HG02623 (cell line): Measurements from ENCODE around the gene SACS.
"Not testable (repeated sequence)": the region's sequence is repeated elsewhere in the genome, so short reads cannot be mapped to it uniquely, and the experiment has no call there.

Experiments used
- ATAC-seq: cut with Tn5 transposase; IDR thresholded peaks from one replicate; pipeline ENCODE4 v1.9.1; 2021; ENCODE audit warnings: moderate library complexity; ENCODE audit not compliant: unreplicated experiment

The SACS gene

DNA sequence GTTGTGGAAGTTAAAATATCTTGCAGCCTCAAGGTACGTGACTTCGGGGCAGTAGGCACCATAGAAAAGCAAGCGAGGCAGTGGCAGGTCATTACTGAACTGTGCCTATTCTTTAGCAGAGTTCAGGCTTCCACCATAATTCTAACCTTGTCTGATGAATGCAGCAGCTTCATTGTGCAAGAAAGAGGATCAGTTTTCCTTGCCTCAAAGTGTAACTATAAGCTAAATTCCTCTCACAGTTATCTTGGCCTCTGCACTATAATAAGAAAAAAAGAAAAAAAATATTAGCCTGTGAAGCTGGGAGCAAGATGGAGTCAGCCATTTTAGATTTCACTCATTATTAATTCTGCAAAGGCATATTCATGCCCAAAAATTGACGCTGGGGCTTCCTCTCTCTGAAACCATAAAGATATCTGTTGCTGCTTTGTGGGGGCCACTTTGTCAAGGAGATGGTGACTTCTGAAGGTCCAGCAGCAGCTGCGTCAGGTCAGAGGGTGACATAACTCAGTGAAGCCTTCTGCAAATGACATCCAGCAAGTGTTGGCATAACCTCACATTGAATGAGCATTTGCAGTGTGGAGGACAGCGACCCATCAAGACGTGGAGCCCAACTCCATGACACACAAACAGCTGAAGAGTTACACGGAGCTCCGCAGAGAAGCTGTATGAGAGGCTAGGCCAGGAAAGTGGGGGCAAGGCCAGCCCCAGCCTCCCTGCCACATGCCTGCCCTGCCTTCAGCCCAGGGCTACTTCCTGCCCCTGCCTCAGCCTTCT, 23.1 kb upstream of the SACS start:
- ATAC-seq: no peak

DNA sequence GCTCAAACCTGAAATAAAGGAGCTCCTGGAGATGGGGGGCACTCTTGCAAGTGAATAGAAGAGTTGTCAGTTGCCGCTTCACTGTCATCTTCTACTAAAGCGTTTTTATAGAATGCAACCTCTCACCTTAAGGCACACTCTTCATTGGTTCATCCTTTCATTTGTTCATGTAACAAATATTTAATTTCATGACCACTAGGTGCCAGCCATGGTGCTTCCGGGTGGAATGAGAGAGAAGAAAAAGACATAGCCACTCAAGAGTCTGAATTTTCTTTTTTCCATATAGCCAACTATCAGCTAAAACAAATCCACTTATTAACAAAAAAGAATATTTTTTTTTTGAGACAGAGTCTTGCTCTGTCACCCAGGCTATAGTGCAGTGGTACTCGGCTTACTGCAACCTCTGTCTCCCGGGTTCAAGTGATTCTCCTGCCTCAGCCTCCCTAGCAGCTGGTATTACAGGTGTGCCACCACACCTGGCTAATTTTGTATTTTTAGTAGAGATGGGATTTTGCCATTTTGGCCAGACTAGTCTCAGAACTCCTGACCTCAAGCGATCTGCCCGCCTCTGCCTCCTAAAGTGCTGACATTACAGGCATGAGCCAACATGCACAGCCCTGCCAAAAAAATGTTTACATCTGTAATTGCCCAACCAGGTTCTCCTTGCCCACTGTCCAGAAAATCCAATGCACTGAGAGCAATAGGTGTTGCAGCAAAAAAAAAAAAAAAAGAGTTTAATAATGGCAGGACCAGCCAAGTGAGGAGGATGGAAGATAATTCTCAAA, 22.1 kb upstream of the SACS start:
- no peak for ATAC-seq

- ATAC-seq: no peak
Observed at GRCh38 chr13:23453132-23453531, 19.6 kb upstream of the SACS start.

- ATAC-seq: no peak
Observed at GRCh38 chr13:23450340-23451046, 17.0 kb upstream of the SACS start.

GRCh38 chr13:23449398-23450162, 16.1 kb upstream of the SACS start:
- no peak for ATAC-seq

- no peak for ATAC-seq
Observed at GRCh38 chr13:23447927-23448326, 14.4 kb upstream of the SACS start.

- ATAC-seq: no peak
Observed at GRCh38 chr13:23445794-23446193, 12.3 kb upstream of the SACS start.

GRCh38 chr13:23443878-23444277, 10.4 kb upstream of the SACS start:
- no peak for ATAC-seq

DNA sequence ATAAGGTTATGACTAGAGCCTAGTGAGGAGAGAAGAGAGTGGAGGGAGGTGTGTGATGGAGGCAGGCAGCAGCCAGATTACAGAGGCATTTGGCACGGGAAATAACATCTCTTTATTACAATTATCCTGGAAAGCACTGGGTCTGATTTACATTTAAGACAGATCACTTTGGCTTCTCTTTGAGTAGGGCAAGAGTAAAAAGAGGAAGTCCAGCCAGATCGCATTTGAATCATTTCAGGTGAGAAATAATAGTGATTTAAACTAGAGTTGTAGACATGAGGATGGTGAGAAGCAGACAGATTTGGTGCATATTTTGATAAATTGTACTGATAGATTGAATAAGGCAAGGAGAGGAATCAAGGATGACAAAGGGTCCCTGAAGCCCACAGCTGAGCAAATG, 9.6 kb upstream of the SACS start:
- no peak for ATAC-seq

- no peak for ATAC-seq
Observed at GRCh38 chr13:23440821-23441618, 7.5 kb upstream of the SACS start.

DNA sequence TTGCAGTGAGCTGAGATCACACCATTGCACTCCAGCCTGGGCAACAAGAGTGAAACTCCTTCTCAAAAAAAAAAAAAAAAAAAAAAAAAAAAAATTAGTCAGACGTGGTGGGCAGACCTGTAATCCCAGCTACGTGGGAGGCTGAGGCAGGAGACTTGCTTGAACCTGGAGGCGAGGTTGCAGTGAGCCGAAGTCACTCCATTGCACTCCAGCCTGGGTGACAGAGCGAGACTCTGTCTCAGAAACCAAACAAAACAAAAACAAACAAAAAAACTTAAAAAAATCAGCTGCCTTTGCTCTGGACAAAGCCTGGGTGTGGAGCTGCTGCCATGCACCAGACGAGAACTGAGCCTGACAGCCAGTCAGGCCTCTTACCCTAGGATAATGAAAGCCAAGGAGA, 6.8 kb upstream of the SACS start:
- not testable (repeated sequence) for ATAC-seq

GRCh38 chr13:23437916-23438315, 4.4 kb upstream of the SACS start:
- ATAC-seq: no peak

DNA sequence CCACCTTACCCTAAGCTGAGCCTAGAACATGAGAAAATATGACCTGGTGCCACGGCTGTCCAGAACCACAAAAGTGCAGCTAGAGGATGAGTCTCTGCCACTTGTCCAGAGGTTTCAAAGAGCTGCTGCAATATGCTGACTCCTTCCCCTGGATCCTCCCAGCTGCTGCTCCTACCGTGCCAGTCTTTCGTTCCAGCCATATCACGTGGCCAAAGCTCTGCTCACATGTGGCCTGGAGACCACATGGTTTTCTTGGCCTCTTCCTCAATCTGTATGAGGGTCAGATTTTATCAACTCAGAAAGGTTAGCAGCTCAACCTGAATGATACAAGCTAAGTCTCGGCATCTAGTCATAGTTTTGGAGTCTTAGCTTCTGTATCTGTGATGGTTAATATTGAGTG, 3.2 kb upstream of the SACS start:
- ATAC-seq: no peak

- ATAC-seq: no peak
Observed at GRCh38 chr13:23434491-23434890, 989 bp upstream of the SACS start.

GRCh38 chr13:23432626-23433025, 876 bp downstream of the SACS start:
- ATAC-seq: no peak

DNA sequence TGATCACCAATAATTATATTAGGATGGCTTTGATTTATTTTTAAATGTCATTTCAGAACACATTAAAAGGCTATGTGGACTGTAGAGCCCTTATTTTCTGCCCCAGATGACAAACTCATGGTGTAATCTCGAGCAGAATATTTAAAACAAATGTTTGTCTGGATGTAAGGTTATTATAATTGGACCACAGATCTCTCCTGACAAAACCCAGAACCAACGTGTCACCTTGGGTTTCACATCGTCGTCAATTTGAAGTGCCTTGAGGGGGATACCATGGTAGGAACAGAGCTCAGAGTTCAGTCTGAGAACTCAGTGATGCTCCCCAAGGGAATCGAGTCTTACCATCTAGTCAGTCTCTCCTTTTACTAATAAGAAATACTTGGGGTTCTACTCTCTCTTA, 2.8 kb downstream of the SACS start:
- ATAC-seq: no peak

GRCh38 chr13:23427881-23428528, 5.5 kb downstream of the SACS start:
- ATAC-seq: no peak

- no peak for ATAC-seq
Observed at GRCh38 chr13:23427342-23427843, 6.1 kb downstream of the SACS start.

GRCh38 chr13:23421596-23421995, 11.9 kb downstream of the SACS start:
- ATAC-seq: no peak
